Uterus (tissue), 2 donors: ENCODE measurements around the gene PDE6A.

Experiments used
- CTCF ChIP-seq, 4 experiments: fragments of 200-600 bp in 2 of 4; fragments of 450-650 bp in 2 of 4; sonication (generic) in 2 of 4; IDR thresholded peaks; one replicate each; pipeline ENCODE4 v1.5.1; 2016 to 2019; ENCODE audit warnings: antibody characterized with exemption in 4 of 4, mild to moderate bottlenecking in 2 of 4, moderate library complexity in 1 of 4
- POLR2A ChIP-seq, 2 donors: fragments of 450-650 bp; IDR thresholded peaks; one replicate each; pipeline ENCODE4 v1.6.1; 2016; ENCODE audit warnings: antibody characterized with exemption in 2 of 2, mild to moderate bottlenecking in 1 of 2, moderate library complexity in 1 of 2

- no peak for TF ChIP-seq POLR2A (IDR thresholded peaks at IDR 0.05)
- TF ChIP-seq CTCF (IDR thresholded peaks at IDR 0.05): no peak
Observed at GRCh38 chr5:149824120-149824519, 120.5 kb downstream of the PDE6A start.
